Hepatocyte (in vitro differentiated cells): ENCODE data around the gene PCSK6.

ENCODE experiments used
- CTCF ChIP-seq: fragments of 200-600 bp; sonication (generic); IDR thresholded peaks from 2 replicates; pipeline ENCODE4 v1.5.1; 2016; ENCODE audit warnings: antibody characterized with exemption, mild to moderate bottlenecking; ENCODE audit not compliant: poor library complexity
- EZH2 ChIP-seq: fragments of 200-600 bp; sonication (generic); IDR thresholded peaks from 2 replicates; pipeline ENCODE4 v1.6.1; 2016; ENCODE audit warnings: antibody characterized with exemption, mild to moderate bottlenecking, borderline replicate concordance
- EZH2phosphoT487 ChIP-seq: fragments of 200-600 bp; sonication (generic); IDR thresholded peaks from one replicate; pipeline ENCODE4 v1.6.1; 2018; ENCODE audit warnings: antibody characterized with exemption, mild to moderate bottlenecking, low read depth, moderate library complexity; ENCODE audit not compliant: unreplicated experiment, severe bottlenecking

GRCh38 chr15:101531170-101531569, 41.7 kb upstream of the PCSK6 start:
- TF ChIP-seq EZH2 (no peak), CTCF (no peak), EZH2phosphoT487 (no peak)
